Measurements from ENCODE around the gene MORC1.

The MORC1 gene

GRCh38 chr3:108931035-108931434, 186.9 kb downstream of the MORC1 start:
- no peak for DNase-seq

- DNase-seq = no peak
Measured at GRCh38 chr3:108918866-108919265, 199.1 kb downstream of the MORC1 start.

- DNase-seq = peak; percentile 60
Measured at GRCh38 chr3:108914774-108915641, 202.9 kb downstream of the MORC1 start.

GRCh38 chr3:108909799-108910198, 208.1 kb downstream of the MORC1 start:
- no peak for DNase-seq

All from HCEC 1CT (cell line).